GM12801 (cell line): ENCODE data around the gene PRDX5.

ENCODE experiments used
- CTCF ChIP-seq: IDR thresholded peaks from one replicate; pipeline ENCODE4 v1.5.1; 2011; ENCODE audit warnings: control low read depth; ENCODE audit not compliant: insufficient read length; ENCODE audit errors: extremely low read depth

Gene PRDX5

GRCh38 chr11:64344787-64345186 is 26.9 kb downstream of the PRDX5 start:
- TF ChIP-seq CTCF, result no peak

GRCh38 chr11:64347193-64347867 is 29.4 kb downstream of the PRDX5 start:
- no peak for TF ChIP-seq CTCF

- no peak for TF ChIP-seq CTCF
Measured at GRCh38 chr11:64348383-64349024, 30.6 kb downstream of the PRDX5 start.

- no peak for TF ChIP-seq CTCF
Measured at GRCh38 chr11:64349025-64349387, 31.1 kb downstream of the PRDX5 start.

- no peak for TF ChIP-seq CTCF
Measured at GRCh38 chr11:64349404-64349803, 31.5 kb downstream of the PRDX5 start.

- no peak for TF ChIP-seq CTCF
Measured at GRCh38 chr11:64351136-64351631, 33.3 kb downstream of the PRDX5 start.

GRCh38 chr11:64352099-64352994 is 34.4 kb downstream of the PRDX5 start:
- no peak for TF ChIP-seq CTCF
